Measurements from ENCODE around the gene PAQR5.

PAQR5 gene

GRCh38 chr15:69298697-69299441 is at the start of gene PAQR5:
Gene PAQR5, plus strand, starts transcription at chr15:69298912. Its CDS starts 61,169 bp downstream, at chr15:69360081.
- Histone ChIP-seq H4K20me1 (ENCODE audit: insufficient read depth, low read length) (no peaks in the 10 kb centered on the region), H3K9me3 (ENCODE audit: low read length) (no peaks in the 10 kb centered on the region), H2AFZ (ENCODE audit: low read length) (no peak within 1 kb of the TSS), H3K9ac (ENCODE audit: low read length) (no peak within 1 kb of the TSS), H3K36me3 (ENCODE audit: insufficient read depth, low read length) (no peaks in the 10 kb centered on the region), H3K4me3 (ENCODE audit: low read depth, low read length, poor library complexity, severe bottlenecking) (peak within 1 kb of the TSS; percentile 33), H3K4me1 (ENCODE audit: insufficient read depth, low read length, severe bottlenecking) (peaks cover 3% of the 10 kb centered on the region), H3K27ac (ENCODE audit: low read depth, low read length, poor library complexity, severe bottlenecking) (no peak within 1 kb of the TSS), H3F3A (ENCODE audit: insufficient read depth, low read length) (no peaks in the 10 kb centered on the region), H3K4me2 (ENCODE audit: low read length) (peak within 1 kb of the TSS; percentile 42; the same call in 1 of the 2 replicates), H3K9me2 (ENCODE audit: low read depth, low read length) (no peaks in the 10 kb centered on the region), H3K27me3 (ENCODE audit: insufficient read depth, low read length) (no peaks in the 10 kb centered on the region), H3K79me2 (ENCODE audit: insufficient read depth, low read length) (no peaks in the 10 kb centered on the region)
- no peak for TF ChIP-seq CTCF (IDR thresholded peaks at IDR 0.05; ENCODE audit: low read length)

GRCh38 chr15:69253156-69253555 is 45.6 kb upstream of the PAQR5 start:
- Histone ChIP-seq H3K4me3 (ENCODE audit: low read depth, low read length, poor library complexity, severe bottlenecking) (no peak overlapping the region), H2AFZ (ENCODE audit: low read length) (no peak overlapping the region), H3K27ac (ENCODE audit: low read depth, low read length, poor library complexity, severe bottlenecking) (no peak overlapping the region), H3K79me2 (ENCODE audit: insufficient read depth, low read length) (no peaks in the 10 kb centered on the region), H3K9me2 (ENCODE audit: low read depth, low read length) (no peaks in the 10 kb centered on the region), H3K4me1 (ENCODE audit: insufficient read depth, low read length, severe bottlenecking) (no peaks in the 10 kb centered on the region), H3F3A (ENCODE audit: insufficient read depth, low read length) (no peaks in the 10 kb centered on the region), H3K36me3 (ENCODE audit: insufficient read depth, low read length) (no peaks in the 10 kb centered on the region), H3K27me3 (ENCODE audit: insufficient read depth, low read length) (no peaks in the 10 kb centered on the region), H3K9ac (ENCODE audit: low read length) (no peak overlapping the region), H3K4me2 (ENCODE audit: low read length) (no peak overlapping the region), H4K20me1 (ENCODE audit: insufficient read depth, low read length) (no peaks in the 10 kb centered on the region), H3K9me3 (ENCODE audit: low read length) (no peaks in the 10 kb centered on the region)
- TF ChIP-seq CTCF (IDR thresholded peaks at IDR 0.05; ENCODE audit: low read length) (no peak), EZH2 (IDR thresholded peaks at IDR 0.05; ENCODE audit: borderline replicate concordance, low read length) (no peak)

- H3K9me3 ChIP-seq (ENCODE audit: low read length), result no peaks in the 10 kb centered on the region
- no peak for TF ChIP-seq EZH2 (IDR thresholded peaks at IDR 0.05; ENCODE audit: borderline replicate concordance, low read length)
- peak; percentile 69 for TF ChIP-seq CTCF (IDR thresholded peaks at IDR 0.05; ENCODE audit: low read length)
- no peaks in the 10 kb centered on the region for H4K20me1 ChIP-seq (ENCODE audit: insufficient read depth, low read length)
- no peaks in the 10 kb centered on the region for H3K79me2 ChIP-seq (ENCODE audit: insufficient read depth, low read length)
- no peaks in the 10 kb centered on the region for H3K9me2 ChIP-seq (ENCODE audit: low read depth, low read length)
- no peak overlapping the region for H3K4me2 ChIP-seq (ENCODE audit: low read length)
- no peaks in the 10 kb centered on the region for H3F3A ChIP-seq (ENCODE audit: insufficient read depth, low read length)
- H3K4me3 ChIP-seq (ENCODE audit: low read depth, low read length, poor library complexity, severe bottlenecking), result no peak overlapping the region
- H3K4me1 ChIP-seq (ENCODE audit: insufficient read depth, low read length, severe bottlenecking), result no peaks in the 10 kb centered on the region
- no peak overlapping the region for H3K9ac ChIP-seq (ENCODE audit: low read length)
- no peaks in the 10 kb centered on the region for H3K27me3 ChIP-seq (ENCODE audit: insufficient read depth, low read length)
- H3K27ac ChIP-seq (ENCODE audit: low read depth, low read length, poor library complexity, severe bottlenecking), result no peak overlapping the region
- H2AFZ ChIP-seq (ENCODE audit: low read length), result no peak overlapping the region
- H3K36me3 ChIP-seq (ENCODE audit: insufficient read depth, low read length), result no peaks in the 10 kb centered on the region
Measured at GRCh38 chr15:69265347-69265955, 33.3 kb upstream of the PAQR5 start.

Data from OCI-LY1 (cell line).